AG04449 (cell line): ENCODE measurements around the gene SPRY2.

Source experiments
- CTCF ChIA-PET: fragments of 350-600 bp; formaldehyde crosslinking; extraction: SDS; loops from one replicate; lab custom pipeline; 2021; ENCODE audit warnings: antibody characterized with exemption; lab: Yijun Ruan, JAX
- POLR2A ChIA-PET: fragments of 400-600, 350-600 bp; formaldehyde crosslinking; extraction: SDS; loops from one replicate; lab custom pipeline; 2020; ENCODE audit warnings: antibody characterized with exemption, inconsistent platforms; lab: Yijun Ruan, JAX
- DNase-seq: peaks from one replicate; pipeline ENCODE4 v3.0.0-alpha.2; 2010; ENCODE audit warnings: low read depth, low spot score
- H3K4me3 ChIP-seq: 2 replicates; pipeline ENCODE4 v1.5.1; 2011; ENCODE audit warnings: low read depth, mild to moderate bottlenecking, control low read depth, low read length
- TF ChIP-seq, protein P1 (sequence below): IDR thresholded peaks from one replicate; pipeline ENCODE4 v1.5.1; 2011; ENCODE audit warnings: mild to moderate bottlenecking, moderate library complexity, low read length, control low read depth, inconsistent platforms; ENCODE audit not compliant: insufficient read depth; ENCODE audit errors: missing control alignments

The SPRY2 gene

GRCh38 chr13:80314711-80315653, 25.9 kb downstream of the SPRY2 start:
- TF ChIP-seq, protein P1, sequence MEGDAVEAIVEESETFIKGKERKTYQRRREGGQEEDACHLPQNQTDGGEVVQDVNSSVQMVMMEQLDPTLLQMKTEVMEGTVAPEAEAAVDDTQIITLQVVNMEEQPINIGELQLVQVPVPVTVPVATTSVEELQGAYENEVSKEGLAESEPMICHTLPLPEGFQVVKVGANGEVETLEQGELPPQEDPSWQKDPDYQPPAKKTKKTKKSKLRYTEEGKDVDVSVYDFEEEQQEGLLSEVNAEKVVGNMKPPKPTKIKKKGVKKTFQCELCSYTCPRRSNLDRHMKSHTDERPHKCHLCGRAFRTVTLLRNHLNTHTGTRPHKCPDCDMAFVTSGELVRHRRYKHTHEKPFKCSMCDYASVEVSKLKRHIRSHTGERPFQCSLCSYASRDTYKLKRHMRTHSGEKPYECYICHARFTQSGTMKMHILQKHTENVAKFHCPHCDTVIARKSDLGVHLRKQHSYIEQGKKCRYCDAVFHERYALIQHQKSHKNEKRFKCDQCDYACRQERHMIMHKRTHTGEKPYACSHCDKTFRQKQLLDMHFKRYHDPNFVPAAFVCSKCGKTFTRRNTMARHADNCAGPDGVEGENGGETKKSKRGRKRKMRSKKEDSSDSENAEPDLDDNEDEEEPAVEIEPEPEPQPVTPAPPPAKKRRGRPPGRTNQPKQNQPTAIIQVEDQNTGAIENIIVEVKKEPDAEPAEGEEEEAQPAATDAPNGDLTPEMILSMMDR: no peak
- CTCF ChIA-PET: no interaction called here
- no peak overlapping the region for H3K4me3 ChIP-seq
- DNase-seq: no peak
- POLR2A ChIA-PET: no interaction called here

DNA sequence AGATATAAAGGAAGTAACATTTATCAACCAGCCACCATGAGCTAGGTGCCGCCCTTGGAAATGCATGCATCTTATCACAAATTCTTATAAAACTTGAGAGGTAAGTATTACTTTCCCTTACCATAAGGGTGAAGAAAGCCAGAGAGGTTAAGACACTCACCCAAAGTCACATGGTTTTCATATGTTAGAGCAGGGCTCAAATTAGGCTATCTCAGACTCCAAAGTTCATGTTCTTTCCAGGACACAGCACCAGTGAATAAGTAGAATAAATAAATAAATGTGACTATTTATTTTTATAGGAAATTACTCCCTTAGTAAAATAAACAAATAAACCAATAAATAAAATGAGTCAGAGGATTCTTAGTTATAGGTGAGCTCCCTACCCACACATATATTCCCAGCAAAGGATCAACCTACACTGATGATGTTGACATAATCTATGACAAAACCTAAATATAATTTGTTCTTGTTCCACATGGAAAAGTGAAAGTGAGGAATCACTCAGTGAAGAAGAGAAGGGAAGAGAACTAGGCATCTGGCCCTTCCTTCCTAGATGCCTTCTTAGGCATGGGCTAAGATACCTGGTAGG, 27.2 kb downstream of the SPRY2 start:
- ChIA-PET CTCF (no interaction called here), POLR2A (no interaction called here)
- DNase-seq: no peak
- no peak overlapping the region for H3K4me3 ChIP-seq
- TF ChIP-seq, protein P1: no peak

GRCh38 chr13:80312967-80313366, 28.0 kb downstream of the SPRY2 start:
- no peak overlapping the region for H3K4me3 ChIP-seq
- ChIA-PET POLR2A (no interaction called here), CTCF (no interaction called here)
- DNase-seq: no peak
- TF ChIP-seq, protein P1: no peak

DNA sequence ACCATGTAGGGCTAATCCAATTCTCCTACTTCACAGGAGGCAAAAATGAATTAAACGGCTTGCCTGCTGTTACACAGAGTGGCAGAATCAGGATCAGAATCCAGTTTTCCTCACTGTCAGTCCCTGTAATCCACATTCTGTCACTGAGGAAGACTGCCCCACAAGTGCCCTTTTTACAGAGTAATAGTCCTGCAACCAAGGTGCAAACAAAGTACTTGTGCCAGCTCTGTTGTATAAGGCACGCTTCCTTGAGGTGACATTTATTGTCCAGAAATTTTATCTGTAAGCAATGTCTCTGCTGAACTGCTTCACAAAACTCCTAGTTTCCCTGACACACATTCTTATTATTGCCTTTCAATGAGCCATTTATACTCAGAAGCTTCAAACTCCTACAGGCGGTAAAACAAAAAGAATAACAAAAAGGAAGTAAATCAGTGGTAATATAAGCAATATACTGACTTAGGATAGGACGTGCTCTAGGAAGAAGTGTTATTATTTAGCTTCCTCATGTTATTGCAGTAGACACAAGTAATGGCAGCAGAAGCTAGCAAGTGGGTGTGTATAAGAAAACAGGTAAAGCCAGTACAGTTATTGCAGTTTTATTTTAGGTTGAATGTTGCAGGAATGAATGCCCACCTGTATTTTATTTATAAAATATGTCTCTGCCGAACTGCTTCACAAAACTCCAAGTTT, 28.8 kb downstream of the SPRY2 start:
- ChIA-PET CTCF (no interaction called here), POLR2A (no interaction called here)
- no peak for DNase-seq
- no peak overlapping the region for H3K4me3 ChIP-seq
- TF ChIP-seq, protein P1: no peak

- CTCF ChIA-PET: no interaction called here
- TF ChIP-seq, protein P1: no peak
- POLR2A ChIA-PET: no interaction called here
- DNase-seq: no peak
- H3K4me3 ChIP-seq: no peak overlapping the region
Measured at GRCh38 chr13:80309926-80310325, 31.0 kb downstream of the SPRY2 start.
